DND-41 (cell line): ENCODE data around the gene OR5H1.

Experiments
- ATAC-seq: fragments of 200-7000 bp; cut with Tn5 transposase; 3 replicates; pipeline ENCODE4 v1.9.1; 2021; ENCODE audit warnings: low read depth; ENCODE audit not compliant: insufficient read depth
- DNase-seq: peaks from one replicate; pipeline ENCODE4 v3.0.0-alpha.2; 2020
- H2AFZ ChIP-seq: 2 replicates; pipeline ENCODE4 v1.6.0; 2012; ENCODE audit warnings: low read depth, low read length
- H3K27ac ChIP-seq: 2 replicates; pipeline ENCODE4 v1.5.1; 2012; ENCODE audit warnings: low read length, inconsistent platforms
- H3K27me3 ChIP-seq: fragments of 200-600 bp; sonication (generic); 2 replicates; pipeline ENCODE4 v1.6.0; 2012; ENCODE audit warnings: low read length, mild to moderate bottlenecking, inconsistent platforms; ENCODE audit not compliant: insufficient read depth, poor library complexity
- H3K36me3 ChIP-seq: 2 replicates; pipeline ENCODE4 v1.5.1; 2012; ENCODE audit warnings: low read length, inconsistent platforms; ENCODE audit not compliant: insufficient read depth
- H3K4me1 ChIP-seq: 2 replicates; pipeline ENCODE4 v1.5.1; 2012; ENCODE audit warnings: mild to moderate bottlenecking, low read length; ENCODE audit not compliant: insufficient read depth
- H3K4me2 ChIP-seq: 2 replicates; pipeline ENCODE4 v1.6.0; 2012; ENCODE audit warnings: mild to moderate bottlenecking, moderate library complexity, low read length, inconsistent platforms; ENCODE audit not compliant: insufficient read depth
- H3K4me3 ChIP-seq, 2 experiments: fragments of 200-600 bp in 1 of 2; shearing (Covaris generic) in 1 of 2; 2 replicates each; pipeline ENCODE4 v1.5.1; 2012 to 2016; ENCODE audit warnings: inconsistent platforms in 2 of 2, low read length in 2 of 2, mild to moderate bottlenecking in 2 of 2, low read depth in 1 of 2, moderate library complexity in 1 of 2
- H3K79me2 ChIP-seq: 2 replicates; pipeline ENCODE4 v1.6.0; 2012; ENCODE audit warnings: low read length, inconsistent platforms; ENCODE audit not compliant: insufficient read depth
- H3K9ac ChIP-seq: 2 replicates; pipeline ENCODE4 v1.6.0; 2012; ENCODE audit warnings: low read depth, mild to moderate bottlenecking, inconsistent platforms, low read length, moderate library complexity
- H3K9me3 ChIP-seq: 2 replicates; pipeline ENCODE4 v1.5.1; 2012; ENCODE audit warnings: low read length, moderate library complexity, mild to moderate bottlenecking, inconsistent platforms; ENCODE audit not compliant: insufficient read depth, severe bottlenecking
- H4K20me1 ChIP-seq: 2 replicates; pipeline ENCODE4 v1.6.0; 2012; ENCODE audit warnings: low read length; ENCODE audit not compliant: insufficient read depth
- CTCF ChIP-seq: IDR thresholded peaks from 2 replicates; pipeline ENCODE4 v1.5.1; 2012; ENCODE audit warnings: borderline replicate concordance, low read length, moderate library complexity, mild to moderate bottlenecking; ENCODE audit not compliant: poor library complexity, severe bottlenecking; ENCODE audit errors: extremely low read depth
- EZH2 ChIP-seq: IDR thresholded peaks from 3 replicates; pipeline ENCODE4 v1.6.1; 2012; ENCODE audit warnings: borderline replicate concordance, low read depth, mild to moderate bottlenecking, moderate library complexity, low read length, inconsistent platforms; ENCODE audit not compliant: severe bottlenecking

Gene OR5H1

GRCh38 chr3:98108162-98108561 is 22.4 kb upstream of the OR5H1 start:
- Histone ChIP-seq H3K9ac (no peak overlapping the region), H2AFZ (no peak overlapping the region), H3K4me3 (no peak overlapping the region), H3K79me2 (no peaks in the 10 kb centered on the region), H4K20me1 (no peaks in the 10 kb centered on the region), H3K9me3 (no peaks in the 10 kb centered on the region), H3K4me1 (no peaks in the 10 kb centered on the region), H3K36me3 (no peaks in the 10 kb centered on the region), H3K27me3 (no peaks in the 10 kb centered on the region), H3K27ac (no peak overlapping the region), H3K4me2 (no peak overlapping the region)
- TF ChIP-seq EZH2 (no peak), CTCF (no peak)
- DNase-seq (no peak), ATAC-seq (no peak)

- Histone ChIP-seq H3K4me1 (no peaks in the 10 kb centered on the region), H3K27ac (no peak overlapping the region), H2AFZ (no peak overlapping the region), H3K36me3 (no peaks in the 10 kb centered on the region), H3K9me3 (no peaks in the 10 kb centered on the region), H3K4me2 (no peak overlapping the region), H3K27me3 (no peaks in the 10 kb centered on the region), H3K9ac (no peak overlapping the region), H4K20me1 (no peaks in the 10 kb centered on the region), H3K79me2 (no peaks in the 10 kb centered on the region), H3K4me3 (no peak overlapping the region)
- no peak for TF ChIP-seq EZH2
- TF ChIP-seq CTCF = no peak
- ATAC-seq = no peak
- DNase-seq = no peak
Measured at GRCh38 chr3:98109807-98110549, 20.5 kb upstream of the OR5H1 start.

- Histone ChIP-seq H3K27ac (no peak overlapping the region), H3K9ac (no peak overlapping the region), H3K9me3 (no peaks in the 10 kb centered on the region), H3K4me2 (no peak overlapping the region), H3K4me3 (no peak overlapping the region), H3K4me1 (no peaks in the 10 kb centered on the region), H4K20me1 (no peaks in the 10 kb centered on the region), H3K36me3 (no peaks in the 10 kb centered on the region), H2AFZ (no peak overlapping the region), H3K27me3 (no peaks in the 10 kb centered on the region), H3K79me2 (no peaks in the 10 kb centered on the region)
- no peak for TF ChIP-seq CTCF
- no peak for TF ChIP-seq EZH2
- no peak for ATAC-seq
- DNase-seq = no peak
Measured at GRCh38 chr3:98110550-98110908, 20.0 kb upstream of the OR5H1 start.

GRCh38 chr3:98114264-98114663 is 16.3 kb upstream of the OR5H1 start:
- H2AFZ ChIP-seq = no peak overlapping the region

More at GRCh38 chr3:98114264-98114663, 16.3 kb upstream of the OR5H1 start:
- DNase-seq (no peak), ATAC-seq (no peak)
- no peaks in the 10 kb centered on the region for H3K79me2 ChIP-seq
- TF ChIP-seq EZH2 (no peak), CTCF (no peak)
- no peaks in the 10 kb centered on the region for H3K36me3 ChIP-seq
- H3K27me3 ChIP-seq = no peaks in the 10 kb centered on the region
- H3K9me3 ChIP-seq = no peaks in the 10 kb centered on the region
- no peak overlapping the region for H3K9ac ChIP-seq
- H3K27ac ChIP-seq = no peak overlapping the region
- H3K4me1 ChIP-seq = no peaks in the 10 kb centered on the region
- no peak overlapping the region for H3K4me3 ChIP-seq
- H3K4me2 ChIP-seq = no peak overlapping the region
- H4K20me1 ChIP-seq = no peaks in the 10 kb centered on the region
